HepG2 (cell line): ENCODE results near the gene LBX2. TPM values are rescaled to one million over a fixed set of nuclear protein-coding genes. Genes with fewer than 3 reads are reported as not detected.

Experiments
- BCLAF1 ChIP-seq: fragments of 450-650 bp; IDR thresholded peaks from 2 replicates; pipeline ENCODE4 v1.6.1; 2017; ENCODE audit warnings: mild to moderate bottlenecking
- BRD4 ChIP-seq: sonication (generic); formaldehyde crosslinking; IDR thresholded peaks from 2 replicates; pipeline ENCODE4 v1.4.0; 2020; ENCODE audit warnings: missing genetic modification reagents
- CCAR2 ChIP-seq: fragments of 200-400 bp; formaldehyde crosslinking; optimal IDR thresholded peaks from 2 replicates; pipeline ENCODE3; 2018; ENCODE audit warnings: low read depth, mild to moderate bottlenecking, low read length, moderate library complexity
- GPN1 ChIP-seq: sonication (generic); formaldehyde crosslinking; IDR thresholded peaks from 2 replicates; pipeline ENCODE4 v1.5.1; 2020; ENCODE audit warnings: missing genetic modification reagents, borderline replicate concordance
- HNRNPK ChIP-seq: fragments of 200-400 bp; formaldehyde crosslinking; IDR thresholded peaks from 2 replicates; pipeline ENCODE4 v1.6.1; 2018; ENCODE audit warnings: low read length, low read depth, moderate library complexity, mild to moderate bottlenecking; ENCODE audit not compliant: poor library complexity, severe bottlenecking
- KLF13 ChIP-seq: sonication (generic); formaldehyde crosslinking; IDR thresholded peaks from 2 replicates; pipeline ENCODE4 v1.4.0; 2020; ENCODE audit warnings: mild to moderate bottlenecking, missing genetic modification reagents
- KLF16 ChIP-seq, 2 experiments: sonication (generic) in 1 of 2; formaldehyde crosslinking in 1 of 2; IDR thresholded peaks; 2 replicates each; pipeline versions ENCODE4 v1.6.1 to v1.8.0; 2016 to 2023; ENCODE audit warnings: missing genetic modification reagents in 2 of 2, missing compliant biosample characterization in 1 of 2
- SMAD1 ChIP-seq: sonication (generic); formaldehyde crosslinking; IDR thresholded peaks from 2 replicates; pipeline ENCODE4 v1.4.0; 2020; ENCODE audit warnings: missing genetic modification reagents, low read depth, mild to moderate bottlenecking, borderline replicate concordance
- SP1 ChIP-seq, 2 experiments: fragments of 450-650 bp in 1 of 2; sonication (generic) in 1 of 2; formaldehyde crosslinking in 1 of 2; IDR thresholded peaks; 2 replicates each; pipeline versions ENCODE4 v1.4.0 to v1.6.1; 2016 to 2020; ENCODE audit warnings: missing genetic modification reagents in 1 of 2
- SPEN ChIP-seq: sonication (generic); formaldehyde crosslinking; IDR thresholded peaks from 2 replicates; pipeline ENCODE4 v1.5.1; 2020; ENCODE audit warnings: low read depth, mild to moderate bottlenecking, missing genetic modification reagents
- SRSF1 ChIP-seq: fragments of 200-400 bp; formaldehyde crosslinking; optimal IDR thresholded peaks from 2 replicates; pipeline ENCODE3; 2017; ENCODE audit warnings: mild to moderate bottlenecking, low read depth, low read length, moderate library complexity
- THAP8 ChIP-seq: sonication (generic); formaldehyde crosslinking; IDR thresholded peaks from 2 replicates; pipeline ENCODE4 v1.5.1; 2020; ENCODE audit warnings: missing genetic modification reagents, mild to moderate bottlenecking, borderline replicate concordance
- ZBTB20 ChIP-seq: sonication (generic); formaldehyde crosslinking; IDR thresholded peaks from 2 replicates; pipeline ENCODE4 v1.8.1; 2023; ENCODE audit warnings: missing genetic modification reagents, low read depth, mild to moderate bottlenecking, borderline replicate concordance
- ZBTB8A ChIP-seq: sonication (generic); formaldehyde crosslinking; IDR thresholded peaks from 2 replicates; pipeline ENCODE4 v1.4.0; 2020; ENCODE audit warnings: mild to moderate bottlenecking, low read depth, missing genetic modification reagents, borderline replicate concordance
- ZNF296 ChIP-seq: sonication (generic); formaldehyde crosslinking; conservative IDR thresholded peaks from 2 replicates; pipeline ENCODE4 v1.5.0; 2020; ENCODE audit warnings: mild to moderate bottlenecking, missing genetic modification reagents
- ZNF572 ChIP-seq: sonication (generic); formaldehyde crosslinking; IDR thresholded peaks from 2 replicates; pipeline ENCODE4 v1.5.1; 2020; ENCODE audit warnings: mild to moderate bottlenecking, missing genetic modification reagents
- ZNF737 ChIP-seq: sonication (generic); formaldehyde crosslinking; IDR thresholded peaks from 2 replicates; pipeline ENCODE4 v1.5.0; 2020; ENCODE audit warnings: missing genetic modification reagents, mild to moderate bottlenecking, borderline replicate concordance
- ZNF839 ChIP-seq: sonication (generic); formaldehyde crosslinking; IDR thresholded peaks from 2 replicates; pipeline ENCODE4 v1.4.0; 2020; ENCODE audit warnings: missing genetic modification reagents, mild to moderate bottlenecking, borderline replicate concordance
- ZNF891 ChIP-seq: sonication (generic); formaldehyde crosslinking; IDR thresholded peaks from 2 replicates; pipeline ENCODE4 v1.5.0; 2020; ENCODE audit warnings: mild to moderate bottlenecking, missing genetic modification reagents
- polyA plus RNA-seq, 8 experiments: library from polyadenylated mRNA; depleted of rRNA in 3 of 8; stranded (reverse) in 7 of 8; unstranded in 1 of 8; fragments of >200 nt; fragmentation: Illumina TruSeq in 4 of 8; extraction: Trizol in 4 of 8; gene quantifications; 2 replicates each; pipeline versions ENCODE4 v1.2.1 to v1.2.3, GENCODE V29; 2011 to 2016; ENCODE audit warnings: low read depth in 4 of 8, missing spikeins in 1 of 8, mixed read lengths in 1 of 8; ENCODE audit not compliant: insufficient read depth in 1 of 8
- total RNA-seq, 5 experiments: library from RNA; depleted of rRNA; stranded (reverse); fragments of >200 nt; fragmentation: Illumina TruSeq; extraction: Trizol; gene quantifications; 2 replicates each; pipeline ENCODE4 v1.2.3, GENCODE V29; 2016; ENCODE audit warnings: low read depth in 1 of 5
- TF ChIP-seq, protein P1 (sequence below): sonication (generic); formaldehyde crosslinking; IDR thresholded peaks from 2 replicates; pipeline ENCODE4 v1.5.0; 2020; ENCODE audit warnings: mild to moderate bottlenecking, low read depth, missing genetic modification reagents, borderline replicate concordance
- TF ChIP-seq, protein P2 (sequence below): sonication (generic); formaldehyde crosslinking; IDR thresholded peaks from 2 replicates; pipeline ENCODE4 v1.5.1; 2020; ENCODE audit warnings: missing genetic modification reagents, mild to moderate bottlenecking, borderline replicate concordance

LBX2 gene
- total and polyA plus RNA-seq, 2 of the 13 experiments (the other 11 are each of a cell fraction or from before 2014, with no cell fraction given): 6.4 to 8.1 TPM

GRCh38 chr2:74472086-74472944 lies 27.1 kb downstream of the LBX2 start, which contains the start of gene MRPL53 (continued):
- TF ChIP-seq THAP8 (CRISPR knock-in tag): peak; percentile 97
- no peak; the same call in 1 of the 2 replicates for TF ChIP-seq GPN1 (CRISPR knock-in tag)
- TF ChIP-seq, protein P1, sequence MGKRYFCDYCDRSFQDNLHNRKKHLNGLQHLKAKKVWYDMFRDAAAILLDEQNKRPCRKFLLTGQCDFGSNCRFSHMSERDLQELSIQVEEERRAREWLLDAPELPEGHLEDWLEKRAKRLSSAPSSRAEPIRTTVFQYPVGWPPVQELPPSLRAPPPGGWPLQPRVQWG (CRISPR knock-in tag): no peak
- peak; percentile 99 for TF ChIP-seq SMAD1 (CRISPR knock-in tag)
- TF ChIP-seq BRD4: peak; percentile 97
- no peak for TF ChIP-seq CCAR2
- TF ChIP-seq BCLAF1: no peak
- peak; percentile 94 for TF ChIP-seq SPEN
- TF ChIP-seq KLF13 (CRISPR knock-in tag): no peak; the same call in none of the 2 replicates
- TF ChIP-seq SRSF1: peak; percentile 98
- TF ChIP-seq ZNF296 (CRISPR knock-in tag): 0 out of 2 replicates have a peak, but pooled peaks have one; percentile 68
- peak; percentile 79; the same call in 1 of the 2 replicates for TF ChIP-seq ZBTB20 (CRISPR knock-in tag)
- no peak for TF ChIP-seq SP1 (IDR thresholded peaks at IDR 0.05)
- peak; percentile 85 for TF ChIP-seq SP1 (CRISPR knock-in tag; IDR thresholded peaks at IDR 0.05)
- TF ChIP-seq, protein P2, sequence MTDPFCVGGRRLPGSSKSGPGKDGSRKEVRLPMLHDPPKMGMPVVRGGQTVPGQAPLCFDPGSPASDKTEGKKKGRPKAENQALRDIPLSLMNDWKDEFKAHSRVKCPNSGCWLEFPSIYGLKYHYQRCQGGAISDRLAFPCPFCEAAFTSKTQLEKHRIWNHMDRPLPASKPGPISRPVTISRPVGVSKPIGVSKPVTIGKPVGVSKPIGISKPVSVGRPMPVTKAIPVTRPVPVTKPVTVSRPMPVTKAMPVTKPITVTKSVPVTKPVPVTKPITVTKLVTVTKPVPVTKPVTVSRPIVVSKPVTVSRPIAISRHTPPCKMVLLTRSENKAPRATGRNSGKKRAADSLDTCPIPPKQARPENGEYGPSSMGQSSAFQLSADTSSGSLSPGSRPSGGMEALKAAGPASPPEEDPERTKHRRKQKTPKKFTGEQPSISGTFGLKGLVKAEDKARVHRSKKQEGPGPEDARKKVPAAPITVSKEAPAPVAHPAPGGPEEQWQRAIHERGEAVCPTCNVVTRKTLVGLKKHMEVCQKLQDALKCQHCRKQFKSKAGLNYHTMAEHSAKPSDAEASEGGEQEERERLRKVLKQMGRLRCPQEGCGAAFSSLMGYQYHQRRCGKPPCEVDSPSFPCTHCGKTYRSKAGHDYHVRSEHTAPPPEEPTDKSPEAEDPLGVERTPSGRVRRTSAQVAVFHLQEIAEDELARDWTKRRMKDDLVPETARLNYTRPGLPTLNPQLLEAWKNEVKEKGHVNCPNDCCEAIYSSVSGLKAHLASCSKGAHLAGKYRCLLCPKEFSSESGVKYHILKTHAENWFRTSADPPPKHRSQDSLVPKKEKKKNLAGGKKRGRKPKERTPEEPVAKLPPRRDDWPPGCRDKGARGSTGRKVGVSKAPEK: peak; percentile 94
- TF ChIP-seq ZNF891 (CRISPR knock-in tag): peak; percentile 97
- TF ChIP-seq ZNF737 (CRISPR knock-in tag): peak; percentile 95
- no peak for TF ChIP-seq HNRNPK
- no peak for TF ChIP-seq ZBTB8A (CRISPR knock-in tag)
- TF ChIP-seq ZNF839: peak; percentile 97; the same call in 1 of the 2 replicates
- peak in 1 of 2 experiments; percentile 97; a peak in 2 of 4 replicates for TF ChIP-seq KLF16 (CRISPR knock-in tag; IDR thresholded peaks at IDR 0.05)
- TF ChIP-seq ZNF572 (CRISPR knock-in tag): peak; percentile 99
